Measurements from ENCODE around the gene TTC9B. TPM values are rescaled to one million over a fixed set of nuclear protein-coding genes. Genes with fewer than 3 reads are reported as not detected.

Gene TTC9B
- total RNA-seq, 1 donor from 2014 or later: not detected

GRCh38 chr19:40234429-40235237, 16.4 kb upstream of the TTC9B start:
- peaks cover 10 to 12% (median 11%) of the 10 kb centered on the region in 3 donors for H3K4me1 ChIP-seq (ENCODE audit: control insufficient read depth in 3 of 3, insufficient read depth in 3 of 3, low read length in 3 of 3)
- H3K27ac ChIP-seq (ENCODE audit: low read depth, low read length): no peak overlapping the region
- peaks cover 48 to 66% (median 60%) of the 10 kb centered on the region in 3 donors for H3K36me3 ChIP-seq (ENCODE audit: control insufficient read depth in 3 of 3, insufficient read depth in 3 of 3, low read length in 3 of 3)
- no peak overlapping the region for H3K4me3 ChIP-seq (ENCODE audit: low read length in 3 of 3)
- H3K27me3 ChIP-seq (ENCODE audit: control insufficient read depth in 3 of 3, insufficient read depth in 3 of 3, low read length in 3 of 3): no peaks in the 10 kb centered on the region
- H3K9ac ChIP-seq (ENCODE audit: low read depth in 1 of 3, low read length in 3 of 3): no peak overlapping the region
- H3K9me3 ChIP-seq (ENCODE audit: control insufficient read depth in 3 of 3, low read length in 3 of 3): no peaks in the 10 kb centered on the region

DNA sequence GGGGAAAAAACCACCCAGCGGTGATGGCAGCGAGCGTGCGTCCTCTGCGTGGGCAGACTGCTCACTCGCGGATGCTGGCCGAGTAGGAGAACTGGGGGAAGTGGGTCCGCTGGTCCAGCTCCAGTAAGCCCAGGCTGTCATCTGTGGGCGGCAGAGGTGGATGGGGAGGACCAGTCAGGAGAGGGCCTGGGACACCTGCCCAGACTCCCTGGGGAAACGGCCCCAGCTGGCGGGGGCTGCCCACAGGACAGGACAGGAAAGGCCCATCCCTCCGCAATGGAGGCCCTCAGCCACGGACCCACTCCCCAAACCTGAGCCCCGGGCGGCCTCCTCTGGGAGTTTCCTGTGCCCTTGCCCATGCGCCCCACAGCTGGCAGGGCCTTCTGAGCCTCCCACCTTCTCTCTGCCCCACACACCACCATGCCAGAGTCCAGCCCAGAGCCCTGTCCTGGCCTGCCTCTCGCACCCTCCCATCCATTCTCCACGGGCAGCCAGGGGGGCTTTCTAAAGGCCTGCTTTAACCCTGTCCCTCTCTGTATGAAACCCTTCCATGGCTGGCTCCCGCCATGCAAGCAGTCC, 15.7 kb upstream of the TTC9B start:
- H3K4me3 ChIP-seq (ENCODE audit: low read length in 3 of 3): no peak overlapping the region
- no peak overlapping the region for H3K9ac ChIP-seq (ENCODE audit: low read depth in 1 of 3, low read length in 3 of 3)
- H3K27me3 ChIP-seq (ENCODE audit: control insufficient read depth in 3 of 3, insufficient read depth in 3 of 3, low read length in 3 of 3): no peaks in the 10 kb centered on the region
- no peak overlapping the region for H3K27ac ChIP-seq (ENCODE audit: low read depth, low read length)
- no peaks in the 10 kb centered on the region for H3K9me3 ChIP-seq (ENCODE audit: control insufficient read depth in 3 of 3, low read length in 3 of 3)
- H3K36me3 ChIP-seq (ENCODE audit: control insufficient read depth in 3 of 3, insufficient read depth in 3 of 3, low read length in 3 of 3): peaks cover 43 to 58% (median 53%) of the 10 kb centered on the region in 3 donors
- peaks cover 11 to 14% (median 12%) of the 10 kb centered on the region in 3 donors for H3K4me1 ChIP-seq (ENCODE audit: control insufficient read depth in 3 of 3, insufficient read depth in 3 of 3, low read length in 3 of 3)

DNA sequence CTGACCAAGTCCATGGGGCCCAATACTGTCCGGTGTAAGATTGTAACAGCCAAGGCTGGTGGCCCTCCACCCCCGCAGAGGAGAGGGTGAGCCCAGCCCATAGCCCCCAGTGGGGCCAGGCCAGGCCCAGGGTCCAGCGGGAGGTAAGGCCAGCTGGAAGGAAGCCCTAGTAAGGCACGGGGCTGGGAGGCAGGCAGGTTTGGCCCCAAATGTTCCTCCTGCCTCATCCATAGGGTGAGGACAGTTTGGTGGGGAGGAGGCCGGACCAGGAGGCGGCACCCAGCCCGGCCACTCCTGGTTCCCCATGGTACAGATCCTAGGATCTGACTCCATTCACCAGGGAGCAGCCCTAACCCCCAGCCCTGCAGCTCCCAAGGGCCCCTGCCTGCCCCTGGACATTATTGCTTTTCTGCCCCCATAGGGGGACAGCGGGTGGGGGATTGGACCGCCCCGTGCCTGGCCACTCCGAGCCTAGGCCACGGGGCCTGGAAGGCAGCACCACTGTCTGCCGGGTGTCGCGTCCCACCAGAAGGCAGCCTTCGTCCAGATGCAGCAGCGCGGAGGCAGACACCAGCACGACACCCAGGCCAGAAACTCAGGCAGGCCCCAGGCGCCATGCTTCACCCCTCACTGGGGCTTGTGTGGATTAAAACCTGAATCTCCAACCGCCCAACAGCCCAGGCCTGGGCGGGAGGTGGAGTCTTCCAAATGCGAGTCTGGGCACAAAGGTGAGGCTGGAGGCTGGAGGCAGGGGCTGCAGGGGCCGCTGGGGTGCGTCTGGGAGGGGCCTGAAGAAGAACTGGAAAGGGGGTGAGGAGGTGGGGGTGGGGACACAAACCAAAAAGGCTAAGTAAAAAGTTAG, 15.0 kb upstream of the TTC9B start:
- Histone ChIP-seq H3K27ac (ENCODE audit: low read depth, low read length) (no peak overlapping the region), H3K9ac (ENCODE audit: low read depth in 1 of 3, low read length in 3 of 3) (no peak overlapping the region), H3K36me3 (ENCODE audit: control insufficient read depth in 3 of 3, insufficient read depth in 3 of 3, low read length in 3 of 3) (peaks cover 36 to 51% (median 46%) of the 10 kb centered on the region in 3 donors), H3K9me3 (ENCODE audit: control insufficient read depth in 3 of 3, low read length in 3 of 3) (no peaks in the 10 kb centered on the region), H3K4me3 (ENCODE audit: low read length in 3 of 3) (no peak overlapping the region), H3K4me1 (ENCODE audit: control insufficient read depth in 3 of 3, insufficient read depth in 3 of 3, low read length in 3 of 3) (peaks cover 11 to 16% (median 12%) of the 10 kb centered on the region in 3 donors), H3K27me3 (ENCODE audit: control insufficient read depth in 3 of 3, insufficient read depth in 3 of 3, low read length in 3 of 3) (no peaks in the 10 kb centered on the region)

DNA sequence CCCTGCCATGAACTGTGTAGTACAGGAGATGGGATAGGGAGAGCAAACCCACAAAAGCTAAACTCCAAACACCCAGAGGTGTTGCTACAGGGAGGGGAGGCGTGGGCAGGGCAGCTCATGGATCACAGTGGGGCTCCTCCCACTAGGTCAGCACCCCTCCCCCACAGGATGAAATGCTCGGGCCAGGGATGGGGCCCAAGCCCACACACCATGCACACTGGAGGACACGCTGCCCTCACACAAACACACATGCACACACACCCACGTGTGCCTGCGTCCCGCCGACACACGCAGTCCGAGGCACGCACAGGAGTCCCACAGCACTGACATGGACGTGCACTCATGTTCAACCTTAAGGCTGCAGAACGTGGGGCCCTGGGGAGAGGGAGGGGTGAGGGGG, 14.3 kb upstream of the TTC9B start:
- Histone ChIP-seq H3K36me3 (ENCODE audit: control insufficient read depth in 3 of 3, insufficient read depth in 3 of 3, low read length in 3 of 3) (peaks cover 29 to 44% (median 39%) of the 10 kb centered on the region in 3 donors), H3K9me3 (ENCODE audit: control insufficient read depth in 3 of 3, low read length in 3 of 3) (no peaks in the 10 kb centered on the region), H3K4me1 (ENCODE audit: control insufficient read depth in 3 of 3, insufficient read depth in 3 of 3, low read length in 3 of 3) (peaks cover 11 to 16% (median 12%) of the 10 kb centered on the region in 3 donors), H3K27me3 (ENCODE audit: control insufficient read depth in 3 of 3, insufficient read depth in 3 of 3, low read length in 3 of 3) (no peaks in the 10 kb centered on the region), H3K9ac (ENCODE audit: low read depth in 1 of 3, low read length in 3 of 3) (no peak overlapping the region), H3K4me3 (ENCODE audit: low read length in 3 of 3) (no peak overlapping the region), H3K27ac (ENCODE audit: low read depth, low read length) (no peak overlapping the region)

DNA sequence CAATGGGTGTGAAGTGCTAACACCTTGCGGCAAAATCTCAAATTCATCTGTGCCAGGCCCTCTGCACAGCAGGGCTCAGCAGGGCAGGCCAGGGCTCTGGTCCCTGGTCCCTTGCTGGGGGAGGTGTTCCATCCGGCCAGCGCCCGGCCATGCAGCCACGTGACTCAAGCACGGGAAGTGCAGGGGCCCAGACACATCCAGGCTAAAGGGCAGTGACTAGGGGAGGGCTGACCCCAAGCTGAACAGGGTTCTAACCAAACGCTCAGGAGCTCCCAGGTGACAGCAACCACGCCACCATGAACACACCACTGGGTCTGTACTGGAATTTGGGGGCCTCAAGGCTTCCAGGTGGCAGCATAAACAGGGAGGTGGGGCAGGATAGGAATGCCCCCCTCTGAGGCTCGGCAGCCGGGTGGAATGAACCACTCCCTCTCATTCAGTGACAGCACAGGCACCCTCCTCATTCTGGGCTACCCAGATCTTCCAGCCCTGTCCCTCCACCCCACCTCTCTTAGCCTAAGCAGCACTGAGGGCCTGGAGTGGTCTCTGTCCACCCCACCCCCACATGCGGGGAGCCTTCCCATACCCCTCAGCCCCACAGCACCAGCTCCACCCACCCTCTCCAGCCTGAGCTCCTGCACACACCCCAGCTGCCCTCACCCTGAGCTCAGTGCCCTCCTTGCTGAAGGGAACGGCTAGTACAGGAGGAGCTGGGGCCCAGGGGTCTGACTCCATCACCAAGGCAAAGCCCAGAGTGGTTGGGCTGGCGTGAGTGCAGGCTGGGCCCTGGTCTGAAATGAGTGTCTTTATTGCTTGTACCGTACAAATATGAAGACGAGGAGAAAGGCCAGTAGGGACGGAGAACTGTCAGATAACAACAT, 13.6 kb upstream of the TTC9B start:
- H3K27ac ChIP-seq (ENCODE audit: low read depth, low read length): no peak overlapping the region
- no peak overlapping the region for H3K4me3 ChIP-seq (ENCODE audit: low read length in 3 of 3)
- H3K9me3 ChIP-seq (ENCODE audit: control insufficient read depth in 3 of 3, low read length in 3 of 3): no peaks in the 10 kb centered on the region
- H3K36me3 ChIP-seq (ENCODE audit: control insufficient read depth in 3 of 3, insufficient read depth in 3 of 3, low read length in 3 of 3): peaks cover 24 to 39% (median 34%) of the 10 kb centered on the region in 3 donors
- peaks cover under 1 to 2% (median 1%) of the 10 kb centered on the region in 3 donors for H3K27me3 ChIP-seq (ENCODE audit: control insufficient read depth in 3 of 3, insufficient read depth in 3 of 3, low read length in 3 of 3)
- peak overlapping the region in 1 of 3 donors; percentile 25 for H3K9ac ChIP-seq (ENCODE audit: low read depth in 1 of 3, low read length in 3 of 3)
- peaks cover 11 to 16% (median 12%) of the 10 kb centered on the region in 3 donors for H3K4me1 ChIP-seq (ENCODE audit: control insufficient read depth in 3 of 3, insufficient read depth in 3 of 3, low read length in 3 of 3)

GRCh38 chr19:40231057-40231456, 12.9 kb upstream of the TTC9B start:
- Histone ChIP-seq H3K36me3 (ENCODE audit: control insufficient read depth in 3 of 3, insufficient read depth in 3 of 3, low read length in 3 of 3) (peaks cover 17 to 31% (median 28%) of the 10 kb centered on the region in 3 donors), H3K9ac (ENCODE audit: low read depth in 1 of 3, low read length in 3 of 3) (no peak overlapping the region), H3K27me3 (ENCODE audit: control insufficient read depth in 3 of 3, insufficient read depth in 3 of 3, low read length in 3 of 3) (peaks cover 8 to 10% (median 8%) of the 10 kb centered on the region in 3 donors), H3K27ac (ENCODE audit: low read depth, low read length) (no peak overlapping the region), H3K4me1 (ENCODE audit: control insufficient read depth in 3 of 3, insufficient read depth in 3 of 3, low read length in 3 of 3) (peaks cover 14 to 23% (median 19%) of the 10 kb centered on the region in 3 donors), H3K4me3 (ENCODE audit: low read length in 3 of 3) (no peak overlapping the region), H3K9me3 (ENCODE audit: control insufficient read depth in 3 of 3, low read length in 3 of 3) (no peaks in the 10 kb centered on the region)

- H3K4me3 ChIP-seq (ENCODE audit: low read length in 3 of 3): no peak overlapping the region
- peaks cover 16 to 29% (median 26%) of the 10 kb centered on the region in 3 donors for H3K4me1 ChIP-seq (ENCODE audit: control insufficient read depth in 3 of 3, insufficient read depth in 3 of 3, low read length in 3 of 3)
- no peak overlapping the region for H3K27ac ChIP-seq (ENCODE audit: low read depth, low read length)
- peaks cover 6 to 21% (median 17%) of the 10 kb centered on the region in 3 donors for H3K36me3 ChIP-seq (ENCODE audit: control insufficient read depth in 3 of 3, insufficient read depth in 3 of 3, low read length in 3 of 3)
- H3K9me3 ChIP-seq (ENCODE audit: control insufficient read depth in 3 of 3, low read length in 3 of 3): no peaks in the 10 kb centered on the region
- no peak overlapping the region for H3K9ac ChIP-seq (ENCODE audit: low read depth in 1 of 3, low read length in 3 of 3)
- peaks cover 18 to 20% (median 19%) of the 10 kb centered on the region in 3 donors for H3K27me3 ChIP-seq (ENCODE audit: control insufficient read depth in 3 of 3, insufficient read depth in 3 of 3, low read length in 3 of 3)
These were observed 11.8 kb upstream of the TTC9B start for GRCh38 chr19:40229926-40230417.

- peaks cover 5 to 16% (median 13%) of the 10 kb centered on the region in 3 donors for H3K36me3 ChIP-seq (ENCODE audit: control insufficient read depth in 3 of 3, insufficient read depth in 3 of 3, low read length in 3 of 3)
- H3K9me3 ChIP-seq (ENCODE audit: control insufficient read depth in 3 of 3, low read length in 3 of 3): no peaks in the 10 kb centered on the region
- no peak overlapping the region for H3K27ac ChIP-seq (ENCODE audit: low read depth, low read length)
- H3K4me1 ChIP-seq (ENCODE audit: control insufficient read depth in 3 of 3, insufficient read depth in 3 of 3, low read length in 3 of 3): peaks cover 16 to 29% (median 26%) of the 10 kb centered on the region in 3 donors
- H3K4me3 ChIP-seq (ENCODE audit: low read length in 3 of 3): no peak overlapping the region
- no peak overlapping the region for H3K9ac ChIP-seq (ENCODE audit: low read depth in 1 of 3, low read length in 3 of 3)
- H3K27me3 ChIP-seq (ENCODE audit: control insufficient read depth in 3 of 3, insufficient read depth in 3 of 3, low read length in 3 of 3): peaks cover 22 to 25% (median 24%) of the 10 kb centered on the region in 3 donors
These were observed 11.3 kb upstream of the TTC9B start for GRCh38 chr19:40229484-40229883.

DNA sequence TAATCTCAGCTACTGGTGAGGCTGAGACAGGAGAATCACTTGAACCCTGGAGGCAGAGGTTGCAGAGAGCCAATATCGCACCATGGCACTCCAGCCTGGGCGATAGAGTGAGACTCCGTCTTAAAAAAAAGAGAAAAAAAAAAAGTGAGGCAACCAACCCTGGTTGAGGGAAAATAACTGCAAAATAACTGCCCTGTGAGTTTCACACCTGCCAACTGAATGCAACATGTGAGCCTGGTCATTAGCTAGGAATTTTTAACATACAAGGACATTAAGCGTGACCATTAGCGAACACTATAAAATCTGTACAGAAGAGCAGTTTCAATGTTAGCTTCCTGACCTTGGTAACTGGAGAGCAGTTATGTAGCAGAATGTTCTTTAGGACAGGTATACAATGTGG, 10.7 kb upstream of the TTC9B start:
- H3K4me1 ChIP-seq (ENCODE audit: control insufficient read depth in 3 of 3, insufficient read depth in 3 of 3, low read length in 3 of 3): peaks cover 16 to 29% (median 26%) of the 10 kb centered on the region in 3 donors
- no peaks in the 10 kb centered on the region for H3K9me3 ChIP-seq (ENCODE audit: control insufficient read depth in 3 of 3, low read length in 3 of 3)
- peaks cover 27 to 31% (median 30%) of the 10 kb centered on the region in 3 donors for H3K27me3 ChIP-seq (ENCODE audit: control insufficient read depth in 3 of 3, insufficient read depth in 3 of 3, low read length in 3 of 3)
- peaks cover 5 to 10% (median 7%) of the 10 kb centered on the region in 3 donors for H3K36me3 ChIP-seq (ENCODE audit: control insufficient read depth in 3 of 3, insufficient read depth in 3 of 3, low read length in 3 of 3)
- H3K4me3 ChIP-seq (ENCODE audit: low read length in 3 of 3): no peak overlapping the region
- H3K27ac ChIP-seq (ENCODE audit: low read depth, low read length): no peak overlapping the region
- H3K9ac ChIP-seq (ENCODE audit: low read depth in 1 of 3, low read length in 3 of 3): no peak overlapping the region

Measured in skeletal muscle tissue (tissue), 4 donors.